Activated CD8-positive, alpha-beta T cell treated with anti-CD3 and anti-CD28 coated beads for 36 hours (primary cell): ENCODE results near the gene TSPAN8. TPM values are rescaled to one million over a fixed set of nuclear protein-coding genes. Genes with fewer than 3 reads are reported as not detected.

Experiments
- ATAC-seq: fragments of 200-7000 bp; cut with Tn5 transposase; one replicate; pipeline ENCODE4 v1.10.0; 2021; ENCODE audit warnings: mild to moderate bottlenecking, moderate library complexity
- CTCF ChIA-PET: fragments of 350-600 bp; sonication (Branson Sonifier 250); formaldehyde crosslinking; loops from one replicate; lab custom pipeline; 2021; ENCODE audit warnings: antibody characterized with exemption; lab: Charles Lee
- POLR2A ChIA-PET: fragments of 350-600 bp; sonication (Branson Sonifier 250); formaldehyde crosslinking; loops from one replicate; lab custom pipeline; 2021; ENCODE audit warnings: antibody characterized with exemption; lab: Charles Lee
- DNase-seq: peaks from one replicate; pipeline ENCODE4 v3.0.0-alpha.2; 2020
- H3K27ac Mint-ChIP-seq: one replicate; pipeline ENCODE4 v1.8.0; 2021; ENCODE audit warnings: mild to moderate bottlenecking, mixed read lengths
- H3K27me3 Mint-ChIP-seq: one replicate; pipeline ENCODE4 v1.8.0; 2021; ENCODE audit warnings: mixed read lengths
- H3K36me3 Mint-ChIP-seq: one replicate; pipeline ENCODE4 v1.8.0; 2021; ENCODE audit warnings: low read depth, mixed read lengths
- H3K4me1 Mint-ChIP-seq: one replicate; pipeline ENCODE4 v1.8.0; 2021; ENCODE audit warnings: low read depth, mixed read lengths
- H3K4me3 Mint-ChIP-seq: one replicate; pipeline ENCODE4 v1.8.0; 2021; ENCODE audit warnings: mild to moderate bottlenecking, moderate library complexity, mixed read lengths
- H3K9me3 Mint-ChIP-seq: one replicate; pipeline ENCODE4 v1.8.0; 2021; ENCODE audit warnings: mixed read lengths
- CTCF ChIP-seq: fragments of 200-600 bp; IDR thresholded peaks from one replicate; pipeline ENCODE4 v1.8.0; 2022; ENCODE audit warnings: antibody characterized with exemption, mild to moderate bottlenecking
- intact Hi-C: fragments of 100-400 bp; cut with micrococcal nuclease; formaldehyde crosslinking; loops from one replicate; pipeline ENCODE4 v1.10.0; 2022
- total RNA-seq, 2 experiments: library from RNA; stranded (reverse); gene quantifications; one replicate each; pipeline ENCODE4 v1.2.3, GENCODE V29; 2021

TSPAN8 gene
- not detected for total RNA-seq

- Mint-ChIP-seq H3K36me3 (no peaks in the 10 kb centered on the region), H3K4me1 (no peaks in the 10 kb centered on the region), H3K4me3 (no peak within 1 kb of the TSS), H3K9me3 (no peaks in the 10 kb centered on the region), H3K27me3 (no peaks in the 10 kb centered on the region), H3K27ac (no peak within 1 kb of the TSS)
- DNase-seq (no peak), ATAC-seq (no peak)
- TF ChIP-seq CTCF, result no peak
- intact Hi-C loops, result no loop called here
- ChIA-PET CTCF (no interaction called here), POLR2A (no interaction called here)
Observed at GRCh38 chr12:71157601-71158233, at the start of gene TSPAN8. TSS of gene TSPAN8 (minus strand) at chr12:71157999. CDS start at chr12:71157678, 321 bp downstream.

- no peak for ATAC-seq
- no peaks in the 10 kb centered on the region for H3K4me1 Mint-ChIP-seq
- intact Hi-C loops, result no loop called here
- no peaks in the 10 kb centered on the region for H3K36me3 Mint-ChIP-seq
- CTCF ChIA-PET, result no interaction called here
- no peak for DNase-seq
- no peak overlapping the region for H3K27ac Mint-ChIP-seq
- H3K4me3 Mint-ChIP-seq, result no peak overlapping the region
- POLR2A ChIA-PET, result no interaction called here
- TF ChIP-seq CTCF, result no peak
- no peaks in the 10 kb centered on the region for H3K9me3 Mint-ChIP-seq
- H3K27me3 Mint-ChIP-seq, result peaks cover 1% of the 10 kb centered on the region
Observed at GRCh38 chr12:71201136-71201679, 43.4 kb upstream of the TSPAN8 start.

- ATAC-seq, result no peak
- POLR2A ChIA-PET, result no interaction called here
Observed at GRCh38 chr12:71200706-71201105, 42.9 kb upstream of the TSPAN8 start.

GRCh38 chr12:71197460-71197859, 39.7 kb upstream of the TSPAN8 start:
- intact Hi-C loops, result no loop called here
- H3K4me1 Mint-ChIP-seq, result no peaks in the 10 kb centered on the region
- H3K36me3 Mint-ChIP-seq, result no peaks in the 10 kb centered on the region
- ChIA-PET CTCF (no interaction called here), POLR2A (no interaction called here)
- no peaks in the 10 kb centered on the region for H3K9me3 Mint-ChIP-seq
- no peak for TF ChIP-seq CTCF
- no peak overlapping the region for H3K4me3 Mint-ChIP-seq
- DNase-seq (no peak), ATAC-seq (no peak)
- no peak overlapping the region for H3K27ac Mint-ChIP-seq
- peaks cover 1% of the 10 kb centered on the region for H3K27me3 Mint-ChIP-seq

More at GRCh38 chr12:71200706-71201105, 42.9 kb upstream of the TSPAN8 start:
- no peak overlapping the region for H3K4me3 Mint-ChIP-seq
- H3K4me1 Mint-ChIP-seq, result no peaks in the 10 kb centered on the region
- DNase-seq, result no peak
- CTCF ChIA-PET, result no interaction called here
- H3K27ac Mint-ChIP-seq, result no peak overlapping the region
- no peaks in the 10 kb centered on the region for H3K36me3 Mint-ChIP-seq
- H3K27me3 Mint-ChIP-seq, result peaks cover 1% of the 10 kb centered on the region
- no peaks in the 10 kb centered on the region for H3K9me3 Mint-ChIP-seq
- intact Hi-C loops, result no loop called here
- no peak for TF ChIP-seq CTCF

GRCh38 chr12:71195338-71195896, 37.6 kb upstream of the TSPAN8 start:
- TF ChIP-seq CTCF, result no peak
- intact Hi-C loops, result no loop called here
- ATAC-seq (no peak), DNase-seq (no peak)
- Mint-ChIP-seq H3K27ac (no peak overlapping the region), H3K36me3 (no peaks in the 10 kb centered on the region), H3K27me3 (peaks cover 1% of the 10 kb centered on the region), H3K4me1 (no peaks in the 10 kb centered on the region), H3K4me3 (no peak overlapping the region), H3K9me3 (no peaks in the 10 kb centered on the region)
- ChIA-PET CTCF (no interaction called here), POLR2A (no interaction called here)
